C1 segment of cervical spinal cord (tissue), 14 donors: ENCODE measurements around the gene FKBP7.
"Not testable (repeated sequence)": the region's sequence is repeated elsewhere in the genome, so short reads cannot be mapped to it uniquely, and the experiment has no call there.

Source experiments
- DNase-seq, 14 donors: peaks; one replicate each; lab custom pipeline; 2025; lab: John Stamatoyannopoulos, UW

The FKBP7 gene

GRCh38 chr2:178478439-178479274 is at the start of gene FKBP7:
TSS of gene FKBP7 (minus strand) at chr2:178478600. CDS start at chr2:178478499, 101 bp downstream.
- peak; percentile 32 to 89 (median 83) for DNase-seq

DNA sequence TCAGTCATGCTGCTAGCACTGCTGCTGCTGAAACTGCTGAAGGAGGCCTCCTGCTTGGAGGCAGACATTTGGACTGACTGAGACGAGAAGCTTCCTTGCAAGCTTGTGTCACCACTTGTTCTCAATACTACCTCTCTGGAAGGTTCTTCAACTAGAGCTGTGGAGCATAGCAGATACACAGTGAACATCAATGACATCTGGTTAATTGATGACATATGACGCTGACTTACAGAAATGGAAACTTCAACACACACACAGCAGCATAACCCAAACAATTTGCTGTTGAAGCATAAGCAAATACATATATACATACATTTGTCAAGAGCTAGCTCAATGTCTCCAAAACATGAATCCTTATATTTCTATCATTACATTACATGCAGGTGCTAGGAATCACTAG is 49.2 kb upstream of the FKBP7 start:
- DNase-seq = no peak

DNA sequence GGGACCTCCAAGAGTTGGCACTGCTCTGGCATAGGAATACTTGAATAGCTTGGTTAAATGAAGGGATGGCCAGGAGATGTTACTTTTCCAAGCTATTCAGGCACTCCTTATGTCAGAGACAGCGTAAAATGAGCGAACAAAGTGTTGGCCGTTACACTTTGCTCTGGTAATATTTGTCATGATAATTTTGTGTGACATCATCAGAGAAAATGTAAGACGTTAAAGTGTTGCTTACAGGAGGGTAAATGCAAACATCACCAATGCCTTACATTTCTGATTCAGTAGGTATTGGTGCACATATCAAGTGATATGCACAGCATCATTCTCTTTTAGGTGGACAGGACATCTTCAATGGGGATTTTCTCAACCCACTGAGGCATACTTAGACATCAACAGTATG is 47.9 kb upstream of the FKBP7 start:
- DNase-seq = no peak

- DNase-seq = not testable (repeated sequence)
These were observed 47.1 kb upstream of the FKBP7 start for GRCh38 chr2:178525460-178525859.

DNA sequence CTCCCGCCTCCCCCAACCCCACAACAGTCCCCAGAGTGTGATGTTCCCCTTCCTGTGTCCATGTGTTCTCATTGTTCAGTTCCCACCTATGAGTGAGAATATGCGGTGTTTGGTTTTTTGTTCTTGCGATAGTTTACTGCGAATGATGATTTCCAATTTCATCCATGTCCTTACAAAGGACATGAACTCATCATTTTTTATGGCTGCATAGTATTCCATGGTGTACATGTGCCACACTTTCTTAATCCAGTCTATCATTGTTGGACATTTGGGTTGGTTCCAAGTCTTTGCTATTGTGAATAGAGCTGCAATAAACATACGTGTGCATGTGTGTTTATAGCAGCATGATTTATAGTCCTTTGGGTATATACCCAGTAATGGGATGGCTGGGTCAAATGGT is 46.6 kb upstream of the FKBP7 start:
- not testable (repeated sequence) for DNase-seq

GRCh38 chr2:178523596-178524134 is 45.3 kb upstream of the FKBP7 start:
- peak in 1 of 14 donors; percentile 15 for DNase-seq

GRCh38 chr2:178522950-178523595 is 44.7 kb upstream of the FKBP7 start:
- DNase-seq = peak in 13 of 14 donors; percentile 11 to 77 (median 63)

- no peak for DNase-seq
These were observed 43.1 kb upstream of the FKBP7 start for GRCh38 chr2:178521304-178522150.

DNA sequence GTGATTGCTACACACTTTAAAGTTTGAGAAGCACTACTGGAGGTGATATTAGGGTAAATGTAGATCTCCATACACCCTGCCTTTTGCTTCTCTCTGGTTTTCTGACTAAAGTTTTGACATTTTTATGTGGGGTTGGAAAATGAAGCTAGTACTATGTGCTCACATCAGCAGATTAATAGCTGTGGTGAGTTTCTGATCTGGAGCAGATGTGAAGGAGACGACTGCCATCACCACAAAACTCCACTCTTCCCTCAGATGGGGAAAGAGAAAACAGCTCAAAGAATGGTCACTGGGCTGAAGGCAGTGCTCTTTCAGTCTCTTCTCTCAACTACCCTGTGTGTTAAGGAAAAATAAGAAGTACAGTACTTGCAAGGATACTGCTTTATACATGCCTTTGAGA is 39.1 kb upstream of the FKBP7 start:
- no peak for DNase-seq

DNA sequence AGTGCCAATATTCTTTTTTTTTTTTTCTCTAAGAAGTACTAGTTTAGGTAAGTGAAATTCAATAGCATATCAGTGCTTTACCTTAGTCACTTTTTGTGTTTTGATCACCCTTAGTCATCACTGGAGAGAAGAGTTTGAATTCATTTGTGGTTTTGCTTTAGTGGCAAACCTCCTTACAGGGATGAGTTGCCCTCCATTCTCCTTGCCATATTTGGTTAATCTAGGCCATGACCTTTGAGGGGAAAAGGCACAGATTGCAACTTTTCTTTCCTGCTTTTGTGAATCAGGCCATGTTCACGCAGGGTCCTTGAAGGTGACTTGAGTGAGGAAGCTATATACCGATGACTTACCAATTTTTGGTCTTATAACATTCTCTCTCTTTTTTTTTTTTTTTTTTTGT is 36.3 kb upstream of the FKBP7 start:
- no peak for DNase-seq

DNA sequence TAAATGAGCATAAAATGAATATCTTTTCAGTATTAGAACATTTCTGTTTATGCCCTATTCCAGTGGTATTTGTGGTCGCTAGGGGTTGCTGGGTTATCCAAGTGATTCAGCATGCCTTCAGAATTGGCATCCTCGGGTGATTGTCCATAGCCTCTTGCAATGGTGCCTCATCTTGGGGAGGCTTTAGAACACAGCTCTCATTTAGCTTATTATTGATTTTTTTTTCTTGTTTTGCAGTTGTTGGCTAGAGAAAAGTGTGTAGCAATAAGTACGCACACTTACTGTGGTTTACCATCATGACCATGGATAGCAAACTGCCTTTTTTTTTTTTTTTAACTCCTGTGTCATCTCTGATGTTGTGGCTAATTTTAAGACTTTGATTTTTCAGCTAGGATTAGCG is 35.5 kb upstream of the FKBP7 start:
- no peak for DNase-seq

DNA sequence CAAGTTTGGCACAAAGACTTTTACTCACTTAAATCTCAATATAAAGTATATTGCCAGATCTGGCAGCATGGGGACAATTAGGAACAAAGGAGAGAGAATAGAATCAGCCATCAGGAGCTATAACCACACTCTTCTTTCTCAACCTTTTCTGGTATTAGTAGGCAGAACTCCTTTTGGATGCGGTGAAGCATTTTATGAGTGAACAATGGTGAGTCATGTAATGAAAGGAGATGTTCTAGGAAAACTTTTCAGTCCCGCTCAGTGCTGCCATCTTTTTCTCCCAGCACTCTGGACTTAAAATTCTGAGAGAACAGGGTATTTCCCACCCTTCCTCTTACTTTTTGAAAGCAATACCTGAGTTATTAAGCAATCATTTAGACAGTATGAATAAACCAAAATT is 34.1 kb upstream of the FKBP7 start:
- no peak for DNase-seq

DNA sequence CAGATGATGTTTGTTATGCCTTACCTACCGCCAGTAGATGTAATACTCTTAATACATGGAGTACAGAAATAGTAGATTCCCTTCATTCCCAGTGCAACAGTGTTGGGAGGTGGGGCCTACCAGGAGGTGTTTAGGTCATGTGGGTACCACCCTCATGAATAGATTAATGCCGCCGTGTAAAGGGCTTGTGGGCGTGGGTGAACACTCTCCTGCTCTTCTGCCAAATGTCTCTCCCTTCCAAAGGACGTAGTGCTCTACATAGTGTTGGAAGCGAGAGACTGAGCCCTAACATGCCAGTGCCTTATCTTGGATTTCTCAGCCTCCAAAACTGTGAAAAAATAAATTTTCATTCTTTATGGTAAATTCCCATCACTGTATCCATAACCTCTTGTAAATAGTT is 32.0 kb upstream of the FKBP7 start:
- no peak for DNase-seq

DNA sequence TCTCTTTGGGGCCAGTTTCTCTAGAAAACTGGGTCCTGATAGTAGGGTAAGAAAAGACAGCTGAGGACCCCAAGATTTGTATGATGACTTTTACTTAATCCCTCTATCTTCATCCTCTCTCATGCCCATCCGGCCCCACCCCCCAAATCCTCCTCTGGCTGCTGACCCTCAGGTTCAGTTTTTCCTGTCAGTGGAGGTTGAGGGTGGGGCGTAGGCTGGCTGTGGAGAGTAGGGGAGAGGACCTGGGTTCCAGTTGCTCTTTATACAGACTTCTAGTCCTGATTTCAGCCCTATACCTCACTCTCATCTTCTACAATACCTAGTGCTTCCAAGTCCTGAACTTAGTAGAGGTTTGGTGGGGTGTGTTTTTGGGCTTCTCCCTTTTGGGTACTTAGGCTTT is 30.2 kb upstream of the FKBP7 start:
- no peak for DNase-seq

DNA sequence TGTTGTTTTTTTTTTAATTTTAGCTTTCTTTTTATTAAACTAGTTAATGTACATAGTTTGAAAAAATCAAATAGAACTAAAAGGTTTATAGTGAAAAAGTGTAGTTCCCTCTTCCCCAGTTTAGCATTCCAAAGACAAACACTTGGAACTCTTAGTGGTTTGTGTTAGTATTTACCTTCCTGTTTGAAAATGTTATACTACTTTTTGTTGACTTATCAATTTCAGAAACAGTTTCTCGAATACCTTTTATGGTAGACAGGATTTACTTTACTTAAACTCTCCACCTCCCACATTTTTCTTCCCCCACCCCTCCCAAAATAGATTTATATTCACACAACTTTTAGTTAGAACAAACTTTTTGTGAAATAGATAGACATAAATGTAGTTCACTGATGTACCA is 28.5 kb upstream of the FKBP7 start:
- DNase-seq = no peak

GRCh38 chr2:178506524-178506923 is 28.1 kb upstream of the FKBP7 start:
- no peak for DNase-seq

DNA sequence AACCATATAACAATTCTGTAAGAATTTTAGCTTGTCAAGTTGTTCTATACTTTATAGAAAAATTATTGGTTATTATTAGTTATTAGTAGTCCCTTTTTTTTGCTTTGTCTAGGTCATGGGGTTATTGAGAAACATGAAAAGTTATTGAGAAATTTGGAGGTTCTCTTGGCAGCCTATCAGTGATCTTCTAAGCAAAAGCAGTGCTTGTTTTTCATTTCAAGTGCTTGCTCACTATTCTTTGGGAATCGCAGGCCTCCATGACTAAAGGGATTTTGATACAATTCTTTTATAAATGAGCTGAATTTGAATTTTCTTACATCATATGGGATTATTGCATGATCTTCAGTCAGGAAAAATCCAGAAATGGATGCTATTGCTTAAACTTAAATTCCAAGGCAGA is 27.7 kb upstream of the FKBP7 start:
- no peak for DNase-seq

DNA sequence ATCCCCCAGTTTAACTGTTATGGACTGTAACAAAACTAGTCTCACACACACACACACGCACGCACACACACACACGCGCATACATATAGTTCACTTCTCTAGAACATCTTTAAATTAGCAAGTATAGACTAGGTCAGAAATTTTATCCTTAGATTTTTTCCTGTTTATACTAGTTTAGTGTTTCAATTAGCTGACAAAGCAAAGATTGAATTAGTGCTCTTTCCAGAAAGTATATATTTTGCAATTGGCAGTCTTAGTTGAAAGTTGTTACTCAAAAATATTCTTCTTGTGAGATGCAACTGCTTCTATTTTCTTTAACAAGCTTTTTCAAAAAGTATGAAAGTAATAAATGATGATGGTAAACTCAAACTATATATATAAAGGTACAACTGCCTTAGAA is 24.4 kb upstream of the FKBP7 start:
- no peak for DNase-seq

DNA sequence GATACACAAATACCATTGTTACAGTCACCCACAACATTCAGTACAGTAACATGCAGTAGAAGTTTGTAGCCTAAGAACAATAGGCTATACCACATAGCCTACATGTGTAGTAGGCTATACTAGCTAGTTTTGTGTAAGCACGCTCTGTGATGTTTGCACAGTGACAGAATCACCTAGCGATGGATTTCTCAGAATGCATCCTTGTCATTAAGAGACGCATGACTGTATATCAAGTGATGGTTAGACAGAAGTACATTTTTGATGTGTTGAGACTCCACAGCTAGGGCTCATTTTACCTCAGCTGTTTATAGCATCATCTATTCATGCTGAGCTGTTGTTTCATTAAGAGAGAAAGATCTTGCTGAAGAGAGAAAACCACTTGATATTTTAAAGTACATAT is 21.2 kb upstream of the FKBP7 start:
- DNase-seq = no peak

GRCh38 chr2:178498137-178498536 is 19.7 kb upstream of the FKBP7 start:
- no peak for DNase-seq

DNA sequence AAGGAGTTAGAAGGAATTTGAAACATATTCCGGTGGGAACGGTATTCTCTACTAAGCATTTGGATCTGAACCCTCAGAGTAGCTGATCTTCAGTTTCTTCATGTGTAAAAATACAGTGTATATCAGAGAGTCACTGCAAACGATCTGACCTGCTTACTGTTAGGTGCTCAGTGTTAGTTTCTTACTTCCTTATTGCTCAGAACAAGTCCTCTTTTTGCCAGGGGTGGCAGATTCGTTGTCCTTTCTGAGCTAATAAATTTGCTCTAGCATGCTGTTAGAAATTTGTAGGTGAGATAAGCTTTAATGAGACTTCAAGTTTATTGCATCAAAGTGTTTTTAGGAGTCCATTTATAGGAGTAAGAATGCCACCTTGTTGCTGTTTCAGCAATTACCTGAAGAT is 17.6 kb upstream of the FKBP7 start:
- no peak for DNase-seq

GRCh38 chr2:178491612-178492011 is 13.2 kb upstream of the FKBP7 start:
- no peak for DNase-seq
